SU-DHL-6 (cell line): ENCODE results near the gene FMNL3.

Source experiments
- H2AFZ ChIP-seq: fragments of 200-600 bp; sonication (generic); 2 replicates; pipeline ENCODE4 v1.6.1; 2014; ENCODE audit warnings: low read depth, mild to moderate bottlenecking, moderate library complexity, mixed read lengths, antibody characterized with exemption, low read length; ENCODE audit not compliant: severe bottlenecking
- H3F3A ChIP-seq: fragments of 200-600 bp; shearing (Covaris generic); 2 replicates; pipeline ENCODE4 v1.6.0; 2016; ENCODE audit warnings: antibody characterized with exemption, mild to moderate bottlenecking; ENCODE audit not compliant: insufficient read depth
- H3K27ac ChIP-seq: fragments of 200-600 bp; sonication (generic); 2 replicates; pipeline ENCODE4 v1.5.1; 2016; ENCODE audit warnings: low read depth, mild to moderate bottlenecking, low read length, moderate library complexity, mixed read lengths
- H3K27me3 ChIP-seq: fragments of 200-600 bp; sonication (generic), shearing (Covaris generic); 2 replicates; pipeline ENCODE4 v1.6.0; 2014; ENCODE audit warnings: mild to moderate bottlenecking, low read length
- H3K36me3 ChIP-seq: fragments of 200-600 bp; sonication (generic); 2 replicates; pipeline ENCODE4 v1.6.1; 2014; ENCODE audit warnings: mild to moderate bottlenecking, low read length, mixed read lengths
- H3K4me2 ChIP-seq: fragments of 300-600, 200-600 bp; shearing (Covaris generic), sonication (generic); 2 replicates; pipeline ENCODE4 v1.6.0; 2014; ENCODE audit warnings: low read length, low read depth, mild to moderate bottlenecking; ENCODE audit not compliant: poor library complexity, severe bottlenecking
- H3K4me3 ChIP-seq: fragments of 200-600 bp; sonication (generic); 2 replicates; pipeline ENCODE4 v1.5.1; 2014; ENCODE audit warnings: antibody characterized with exemption, low read length, mild to moderate bottlenecking, mixed read lengths; ENCODE audit not compliant: insufficient read depth, poor library complexity, severe bottlenecking
- H3K79me2 ChIP-seq: fragments of 200-600 bp; sonication (generic); 2 replicates; pipeline ENCODE4 v1.6.1; 2014; ENCODE audit warnings: mild to moderate bottlenecking, low read length, moderate library complexity; ENCODE audit not compliant: insufficient read depth
- H3K9ac ChIP-seq: fragments of 200-600 bp; sonication (generic); 2 replicates; pipeline ENCODE4 v1.7.0; 2014; ENCODE audit warnings: mild to moderate bottlenecking, low read length
- H3K9me2 ChIP-seq: fragments of 200-600 bp; sonication (generic); replicated peaks from 2 replicates; pipeline ENCODE4 v1.6.1; 2014; ENCODE audit warnings: low read length; ENCODE audit not compliant: insufficient read depth
- H3K9me3 ChIP-seq: fragments of 200-600 bp; sonication (generic); 2 replicates; pipeline ENCODE4 v1.6.1; 2014; ENCODE audit warnings: low read length, mixed read lengths; ENCODE audit not compliant: insufficient read depth
- H4K20me1 ChIP-seq: fragments of 200-600 bp; sonication (generic); 2 replicates; pipeline ENCODE4 v1.6.1; 2014; ENCODE audit warnings: low read depth, mild to moderate bottlenecking, antibody characterized with exemption, low read length, moderate library complexity, mixed read lengths
- EZH2phosphoT487 ChIP-seq: fragments of 200-600 bp; sonication (generic), shearing (Covaris generic); conservative IDR thresholded peaks from 2 replicates; pipeline ENCODE4 v1.6.1; 2018; ENCODE audit warnings: mild to moderate bottlenecking, antibody characterized with exemption, low read length, moderate library complexity, mixed read lengths
- TF ChIP-seq, protein P1 (sequence below): fragments of 200-600 bp; sonication (generic); IDR thresholded peaks from one replicate; pipeline ENCODE4 v1.5.1; 2017; ENCODE audit warnings: antibody characterized with exemption, mild to moderate bottlenecking, low read length, moderate library complexity; ENCODE audit not compliant: insufficient read depth, poor library complexity, severe bottlenecking

FMNL3 gene

DNA sequence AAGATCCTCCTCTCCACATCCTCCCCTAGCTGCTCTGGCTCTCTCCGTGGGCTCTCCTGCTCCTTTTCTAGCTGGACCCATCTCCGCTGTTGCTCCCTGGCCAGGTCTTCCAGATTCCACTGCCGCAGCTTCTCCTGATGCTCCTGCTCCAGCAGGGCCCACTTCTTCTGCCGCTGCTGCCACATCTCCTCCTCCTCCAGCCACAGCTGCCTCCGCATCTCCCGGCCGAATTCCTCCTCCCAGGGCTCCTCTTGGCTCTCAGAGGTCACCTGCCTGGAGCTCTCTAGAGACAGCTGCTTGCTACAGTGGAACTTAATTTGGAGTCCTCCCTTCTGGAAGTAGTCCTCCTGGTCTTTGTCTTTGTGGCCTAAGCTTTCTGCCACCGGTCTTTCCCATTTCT lies 107.2 kb downstream of the FMNL3 start:
- Histone ChIP-seq H3K9ac (no peak overlapping the region), H3K9me2 (no peaks in the 10 kb centered on the region), H3K27ac (no peak overlapping the region), H3K27me3 (no peaks in the 10 kb centered on the region), H4K20me1 (no peaks in the 10 kb centered on the region), H3K36me3 (no peaks in the 10 kb centered on the region), H3K4me3 (no peak overlapping the region), H3K79me2 (no peaks in the 10 kb centered on the region), H2AFZ (no peak overlapping the region), H3K9me3 (no peaks in the 10 kb centered on the region), H3F3A (no peaks in the 10 kb centered on the region), H3K4me2 (no peak overlapping the region)
- TF ChIP-seq, protein P1, sequence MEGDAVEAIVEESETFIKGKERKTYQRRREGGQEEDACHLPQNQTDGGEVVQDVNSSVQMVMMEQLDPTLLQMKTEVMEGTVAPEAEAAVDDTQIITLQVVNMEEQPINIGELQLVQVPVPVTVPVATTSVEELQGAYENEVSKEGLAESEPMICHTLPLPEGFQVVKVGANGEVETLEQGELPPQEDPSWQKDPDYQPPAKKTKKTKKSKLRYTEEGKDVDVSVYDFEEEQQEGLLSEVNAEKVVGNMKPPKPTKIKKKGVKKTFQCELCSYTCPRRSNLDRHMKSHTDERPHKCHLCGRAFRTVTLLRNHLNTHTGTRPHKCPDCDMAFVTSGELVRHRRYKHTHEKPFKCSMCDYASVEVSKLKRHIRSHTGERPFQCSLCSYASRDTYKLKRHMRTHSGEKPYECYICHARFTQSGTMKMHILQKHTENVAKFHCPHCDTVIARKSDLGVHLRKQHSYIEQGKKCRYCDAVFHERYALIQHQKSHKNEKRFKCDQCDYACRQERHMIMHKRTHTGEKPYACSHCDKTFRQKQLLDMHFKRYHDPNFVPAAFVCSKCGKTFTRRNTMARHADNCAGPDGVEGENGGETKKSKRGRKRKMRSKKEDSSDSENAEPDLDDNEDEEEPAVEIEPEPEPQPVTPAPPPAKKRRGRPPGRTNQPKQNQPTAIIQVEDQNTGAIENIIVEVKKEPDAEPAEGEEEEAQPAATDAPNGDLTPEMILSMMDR, result no peak
- no peak for TF ChIP-seq EZH2phosphoT487

DNA sequence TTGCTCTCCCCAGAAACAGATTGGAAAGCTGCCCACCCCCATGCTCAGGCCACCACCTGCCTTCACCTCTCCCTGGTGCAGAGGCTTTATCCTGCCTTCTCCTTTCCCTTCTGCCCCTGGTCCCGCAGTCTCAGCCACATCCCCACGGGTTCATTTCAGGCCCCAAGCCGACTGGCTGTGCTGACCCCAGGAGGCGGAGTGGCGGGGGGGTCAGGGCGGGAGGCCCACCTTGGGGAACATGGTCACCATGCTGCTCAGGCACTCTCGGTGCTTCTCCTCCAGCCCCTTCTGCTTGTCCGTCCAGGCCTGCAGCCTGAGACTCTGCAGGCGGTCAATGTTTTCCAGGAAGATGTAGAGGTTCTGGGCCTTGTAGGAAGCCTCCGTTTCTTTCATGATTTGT lies 108.7 kb downstream of the FMNL3 start:
- H3K4me3 ChIP-seq, result no peak overlapping the region
- H3K9me3 ChIP-seq, result no peaks in the 10 kb centered on the region
- H2AFZ ChIP-seq, result no peak overlapping the region
- no peaks in the 10 kb centered on the region for H3F3A ChIP-seq
- no peaks in the 10 kb centered on the region for H4K20me1 ChIP-seq
- no peak overlapping the region for H3K27ac ChIP-seq
- H3K27me3 ChIP-seq, result no peaks in the 10 kb centered on the region
- no peak overlapping the region for H3K4me2 ChIP-seq
- H3K9ac ChIP-seq, result no peak overlapping the region
- no peak for TF ChIP-seq EZH2phosphoT487
- TF ChIP-seq, protein P1, result no peak
- no peaks in the 10 kb centered on the region for H3K36me3 ChIP-seq
- H3K79me2 ChIP-seq, result no peaks in the 10 kb centered on the region
- no peaks in the 10 kb centered on the region for H3K9me2 ChIP-seq

DNA sequence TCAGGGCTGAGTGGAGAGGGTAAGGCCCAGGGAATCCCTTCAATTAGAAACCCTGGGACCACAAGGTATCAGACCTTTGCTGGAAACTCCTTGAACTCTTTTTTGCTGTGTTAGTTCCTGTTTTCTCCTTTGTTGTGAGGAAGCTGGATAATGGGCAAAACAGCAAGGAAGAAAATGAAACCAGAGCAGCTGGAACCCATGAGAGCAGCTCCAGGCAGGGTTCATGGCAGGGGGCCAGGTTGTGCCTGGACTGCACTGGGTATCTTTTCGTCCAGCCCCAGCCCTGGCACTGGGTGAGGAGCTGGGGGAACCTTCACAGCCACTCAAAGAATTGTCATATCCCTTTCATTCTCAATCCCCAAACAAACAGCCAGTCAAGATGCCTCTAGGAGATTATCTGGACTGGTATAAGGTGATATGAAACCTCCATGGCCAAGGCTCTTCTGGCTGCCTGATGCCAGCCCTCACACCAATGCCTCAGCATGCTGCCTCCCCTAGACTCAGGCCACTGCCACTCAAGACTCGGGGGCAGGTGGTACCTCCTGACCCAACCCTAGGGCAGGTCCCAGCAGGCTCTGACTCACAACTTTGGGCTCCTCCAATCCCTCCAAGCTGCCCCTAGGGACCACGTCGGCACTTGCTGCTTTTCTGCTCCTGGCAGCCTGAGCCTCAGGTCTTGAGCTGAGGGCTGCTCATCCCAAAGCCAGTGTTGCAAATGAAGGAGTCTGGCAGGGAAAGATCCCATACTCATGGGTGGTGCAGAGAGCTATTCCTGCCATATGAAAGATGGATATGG lies 118.3 kb downstream of the FMNL3 start:
- Histone ChIP-seq H3K36me3 (no peaks in the 10 kb centered on the region), H2AFZ (no peak overlapping the region), H3K4me2 (no peak overlapping the region), H3K9me2 (no peaks in the 10 kb centered on the region), H3K27ac (no peak overlapping the region), H4K20me1 (no peaks in the 10 kb centered on the region), H3K79me2 (no peaks in the 10 kb centered on the region), H3K9me3 (no peaks in the 10 kb centered on the region), H3K9ac (no peak overlapping the region), H3F3A (no peaks in the 10 kb centered on the region), H3K27me3 (no peaks in the 10 kb centered on the region), H3K4me3 (no peak overlapping the region)
- TF ChIP-seq, protein P1, result no peak
- TF ChIP-seq EZH2phosphoT487, result no peak
